Measurements from ENCODE around the gene CCDC51. TPM values are rescaled to one million over a fixed set of nuclear protein-coding genes. Genes with fewer than 3 reads are reported as not detected.

CCDC51 gene
- total and polyA plus RNA-seq, 2 experiments from 2014 or later: 20.8 to 24.1 TPM

GRCh38 chr3:48405343-48405881 lies 34.5 kb downstream of the CCDC51 start:
- Histone ChIP-seq H3K4me1 (ENCODE audit: insufficient read depth) (no peaks in the 10 kb centered on the region), H4K20me1 (replicated peaks; ENCODE audit: insufficient read depth) (no peaks in the 10 kb centered on the region; the same call in 1 of the 2 replicates), H3K27me3 (ENCODE audit: insufficient read depth) (no peaks in the 10 kb centered on the region), H2AFZ (no peak overlapping the region), H3K4me2 (no peak overlapping the region), H3K9me2 (ENCODE audit: insufficient read depth) (no peaks in the 10 kb centered on the region), H3K4me3 (no peak overlapping the region), H3F3A (replicated peaks; ENCODE audit: low read depth) (no peaks in the 10 kb centered on the region; the same call in 1 of the 2 replicates), H3K79me2 (replicated peaks; ENCODE audit: insufficient read depth) (no peaks in the 10 kb centered on the region), H3K36me3 (ENCODE audit: insufficient read depth) (peaks cover 13% of the 10 kb centered on the region), H3K27ac (ENCODE audit: low read depth) (no peak overlapping the region)
- ATAC-seq (no peak), DNase-seq (ENCODE audit: low spot score) (no peak)
- H3K9me3 Mint-ChIP-seq: no peaks in the 10 kb centered on the region
- H3K4me1 Mint-ChIP-seq: no peaks in the 10 kb centered on the region
- H3K4me3 Mint-ChIP-seq: no peak overlapping the region
- TF ChIP-seq POLR2AphosphoS5 (IDR thresholded peaks at IDR 0.05; ENCODE audit: low read depth): no peak
- no peak for TF ChIP-seq CTCF (conservative IDR thresholded peaks at IDR 0.05; ENCODE audit: low read depth in 2 of 2)
- TF ChIP-seq, protein P1, sequence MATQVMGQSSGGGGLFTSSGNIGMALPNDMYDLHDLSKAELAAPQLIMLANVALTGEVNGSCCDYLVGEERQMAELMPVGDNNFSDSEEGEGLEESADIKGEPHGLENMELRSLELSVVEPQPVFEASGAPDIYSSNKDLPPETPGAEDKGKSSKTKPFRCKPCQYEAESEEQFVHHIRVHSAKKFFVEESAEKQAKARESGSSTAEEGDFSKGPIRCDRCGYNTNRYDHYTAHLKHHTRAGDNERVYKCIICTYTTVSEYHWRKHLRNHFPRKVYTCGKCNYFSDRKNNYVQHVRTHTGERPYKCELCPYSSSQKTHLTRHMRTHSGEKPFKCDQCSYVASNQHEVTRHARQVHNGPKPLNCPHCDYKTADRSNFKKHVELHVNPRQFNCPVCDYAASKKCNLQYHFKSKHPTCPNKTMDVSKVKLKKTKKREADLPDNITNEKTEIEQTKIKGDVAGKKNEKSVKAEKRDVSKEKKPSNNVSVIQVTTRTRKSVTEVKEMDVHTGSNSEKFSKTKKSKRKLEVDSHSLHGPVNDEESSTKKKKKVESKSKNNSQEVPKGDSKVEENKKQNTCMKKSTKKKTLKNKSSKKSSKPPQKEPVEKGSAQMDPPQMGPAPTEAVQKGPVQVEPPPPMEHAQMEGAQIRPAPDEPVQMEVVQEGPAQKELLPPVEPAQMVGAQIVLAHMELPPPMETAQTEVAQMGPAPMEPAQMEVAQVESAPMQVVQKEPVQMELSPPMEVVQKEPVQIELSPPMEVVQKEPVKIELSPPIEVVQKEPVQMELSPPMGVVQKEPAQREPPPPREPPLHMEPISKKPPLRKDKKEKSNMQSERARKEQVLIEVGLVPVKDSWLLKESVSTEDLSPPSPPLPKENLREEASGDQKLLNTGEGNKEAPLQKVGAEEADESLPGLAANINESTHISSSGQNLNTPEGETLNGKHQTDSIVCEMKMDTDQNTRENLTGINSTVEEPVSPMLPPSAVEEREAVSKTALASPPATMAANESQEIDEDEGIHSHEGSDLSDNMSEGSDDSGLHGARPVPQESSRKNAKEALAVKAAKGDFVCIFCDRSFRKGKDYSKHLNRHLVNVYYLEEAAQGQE (IDR thresholded peaks at IDR 0.05; ENCODE audit: unreplicated experiment): no peak
- TF ChIP-seq, protein P2, sequence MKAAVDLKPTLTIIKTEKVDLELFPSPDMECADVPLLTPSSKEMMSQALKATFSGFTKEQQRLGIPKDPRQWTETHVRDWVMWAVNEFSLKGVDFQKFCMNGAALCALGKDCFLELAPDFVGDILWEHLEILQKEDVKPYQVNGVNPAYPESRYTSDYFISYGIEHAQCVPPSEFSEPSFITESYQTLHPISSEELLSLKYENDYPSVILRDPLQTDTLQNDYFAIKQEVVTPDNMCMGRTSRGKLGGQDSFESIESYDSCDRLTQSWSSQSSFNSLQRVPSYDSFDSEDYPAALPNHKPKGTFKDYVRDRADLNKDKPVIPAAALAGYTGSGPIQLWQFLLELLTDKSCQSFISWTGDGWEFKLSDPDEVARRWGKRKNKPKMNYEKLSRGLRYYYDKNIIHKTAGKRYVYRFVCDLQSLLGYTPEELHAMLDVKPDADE (IDR thresholded peaks at IDR 0.05): no peak
- no peak for TF ChIP-seq ZNF462 (CRISPR knock-in tag; IDR thresholded peaks at IDR 0.05)
- TF ChIP-seq NANOG (IDR thresholded peaks at IDR 0.05; ENCODE audit: borderline replicate concordance): no peak
- no peak for TF ChIP-seq EZH2 (IDR thresholded peaks at IDR 0.05; ENCODE audit: low read depth, unreplicated experiment)
- no peak for TF ChIP-seq ZNF114 (CRISPR knock-in tag; IDR thresholded peaks at IDR 0.05)
- no peak for TF ChIP-seq CREB1 (CRISPR knock-in tag; IDR thresholded peaks at IDR 0.05; ENCODE audit: low read depth)
- no peak for TF ChIP-seq JUNB (IDR thresholded peaks at IDR 0.05; ENCODE audit: unreplicated experiment)
- TF ChIP-seq EZH2phosphoT487 (IDR thresholded peaks at IDR 0.05; ENCODE audit: unreplicated experiment): no peak
- no peak for TF ChIP-seq STAT1 (IDR thresholded peaks at IDR 0.05; ENCODE audit: unreplicated experiment)
- TF ChIP-seq ZNF331 (CRISPR knock-in tag; IDR thresholded peaks at IDR 0.05; ENCODE audit: low read depth): no peak
- H3K27ac Mint-ChIP-seq: no peak overlapping the region
- peaks cover 8% of the 10 kb centered on the region for H3K27me3 Mint-ChIP-seq (ENCODE audit: insufficient read depth, low read depth, poor library complexity)
- peaks cover 90% of the 10 kb centered on the region for H3K36me3 Mint-ChIP-seq (ENCODE audit: low read depth)

All from GM23338 (cell line).